Stimulated activated CD4-positive, alpha-beta T cell treated with anti-CD3 and anti-CD28 coated beads, Interleukin-2, amount 100 ng/mL, for 24 hours (primary cell): Measurements from ENCODE around the gene SRRT.
A peak's percentile ranks its signal among the peaks of the same experiment; 100 is the strongest.
"Not testable (repeated sequence)": the region's sequence is repeated elsewhere in the genome, so short reads cannot be mapped to it uniquely, and the experiment has no call there.

ENCODE experiments used
- DNase-seq, 2 donors: peaks; one replicate each; pipeline ENCODE4 v3.0.0-alpha.2; 2020

SRRT gene

DNA sequence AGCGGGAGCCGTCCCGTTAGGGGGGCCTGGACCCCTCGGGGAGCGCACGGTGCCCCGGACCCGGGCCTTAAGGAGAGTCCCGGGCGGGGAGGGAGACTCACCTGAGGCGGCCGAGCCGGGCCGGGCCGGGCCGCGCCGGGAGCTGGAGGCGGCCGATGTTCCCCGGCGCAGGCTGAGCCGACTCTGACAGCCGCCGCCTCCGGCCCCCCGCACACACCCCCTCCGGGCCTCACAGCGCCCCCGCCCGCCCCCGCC lies 20.7 kb downstream of the SRRT start, which contains the start of gene ACHE:
Gene ACHE, minus strand, starts transcription at position 188 of the 255 bp plus-strand sequence. CDS start 1,656 bp downstream, outside the sequence.
- no peak for DNase-seq

DNA sequence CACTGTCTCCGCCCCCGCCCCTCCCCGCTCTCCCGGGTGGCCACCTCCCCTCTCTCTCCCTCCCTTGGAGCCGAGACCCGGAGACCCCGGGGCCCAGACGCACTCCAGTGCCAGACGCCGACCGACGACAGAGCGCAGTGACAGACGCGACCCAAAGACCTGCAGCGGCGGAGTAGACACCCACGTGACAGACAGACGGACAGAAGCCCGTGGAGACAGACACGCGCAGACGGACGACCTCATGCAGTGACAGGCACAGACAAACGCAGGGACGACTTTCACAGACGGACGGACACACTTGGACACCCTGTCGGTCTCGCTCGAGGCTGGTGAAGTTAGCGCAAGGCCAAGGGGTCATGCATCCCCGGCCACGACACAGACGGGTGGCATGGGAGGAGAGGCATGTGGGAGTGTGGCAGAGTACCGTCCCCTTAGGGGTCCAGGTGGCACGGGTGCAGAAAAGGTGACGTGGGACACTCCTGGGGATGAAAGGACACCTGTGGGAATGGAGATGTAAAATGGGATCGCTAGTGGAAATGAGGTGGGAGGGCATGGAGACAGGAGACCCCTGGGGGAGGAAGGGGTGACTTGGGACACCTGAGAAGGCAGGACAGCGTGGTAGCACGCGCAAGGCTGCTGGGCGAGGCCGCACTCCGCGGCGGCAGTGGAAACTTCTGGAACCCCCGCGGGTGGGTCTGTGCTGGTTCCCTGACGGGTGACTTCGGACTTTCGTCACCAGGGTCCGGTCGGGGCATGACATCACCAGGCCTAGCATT lies 21.2 kb downstream of the SRRT start:
- peak in 1 of 2 donors; percentile 48 for DNase-seq

DNA sequence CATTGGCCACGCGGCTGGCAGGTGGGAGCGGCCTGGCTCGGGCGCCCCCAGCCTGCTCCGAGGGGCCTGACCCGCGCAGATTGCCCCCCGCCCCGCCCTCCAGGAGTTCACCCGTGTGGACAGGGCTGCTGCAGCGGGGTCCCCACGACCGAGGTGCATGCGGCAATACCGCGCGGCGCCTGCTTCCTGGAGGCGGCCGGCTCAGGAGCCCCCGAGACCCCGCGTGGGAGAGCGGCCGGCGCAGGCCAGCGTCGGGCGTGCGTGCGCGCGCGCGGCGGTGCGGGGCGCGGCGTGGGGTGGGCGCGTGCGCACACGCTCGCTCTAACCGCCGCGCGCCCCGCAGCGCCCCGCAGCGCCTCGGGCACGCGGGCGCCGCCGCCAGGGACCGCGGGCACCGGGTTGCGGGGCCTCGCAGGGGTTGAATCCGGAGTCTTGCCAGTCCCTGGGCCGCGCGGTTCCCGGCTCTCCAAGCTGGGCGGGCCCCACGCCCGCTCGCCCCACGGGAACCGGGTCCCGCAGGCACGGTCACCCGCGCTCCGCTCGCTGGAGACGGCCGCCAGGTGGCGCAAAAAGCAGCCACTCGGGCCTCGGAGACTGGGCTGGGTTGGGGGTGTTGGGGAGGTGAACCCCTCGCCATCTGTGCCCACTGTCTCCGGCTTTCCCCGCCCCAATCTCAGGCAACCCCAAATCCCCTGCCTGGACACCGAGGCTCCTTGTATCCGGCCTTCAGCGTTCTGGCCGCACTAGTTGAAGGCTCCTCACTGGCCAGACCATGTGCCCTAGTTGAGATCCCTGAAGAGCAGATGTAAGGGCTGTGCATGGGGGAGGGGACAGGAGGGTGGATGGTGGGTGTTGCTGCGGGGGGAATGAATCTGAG lies 22.1 kb downstream of the SRRT start:
- DNase-seq = peak; percentile 62 to 76

DNA sequence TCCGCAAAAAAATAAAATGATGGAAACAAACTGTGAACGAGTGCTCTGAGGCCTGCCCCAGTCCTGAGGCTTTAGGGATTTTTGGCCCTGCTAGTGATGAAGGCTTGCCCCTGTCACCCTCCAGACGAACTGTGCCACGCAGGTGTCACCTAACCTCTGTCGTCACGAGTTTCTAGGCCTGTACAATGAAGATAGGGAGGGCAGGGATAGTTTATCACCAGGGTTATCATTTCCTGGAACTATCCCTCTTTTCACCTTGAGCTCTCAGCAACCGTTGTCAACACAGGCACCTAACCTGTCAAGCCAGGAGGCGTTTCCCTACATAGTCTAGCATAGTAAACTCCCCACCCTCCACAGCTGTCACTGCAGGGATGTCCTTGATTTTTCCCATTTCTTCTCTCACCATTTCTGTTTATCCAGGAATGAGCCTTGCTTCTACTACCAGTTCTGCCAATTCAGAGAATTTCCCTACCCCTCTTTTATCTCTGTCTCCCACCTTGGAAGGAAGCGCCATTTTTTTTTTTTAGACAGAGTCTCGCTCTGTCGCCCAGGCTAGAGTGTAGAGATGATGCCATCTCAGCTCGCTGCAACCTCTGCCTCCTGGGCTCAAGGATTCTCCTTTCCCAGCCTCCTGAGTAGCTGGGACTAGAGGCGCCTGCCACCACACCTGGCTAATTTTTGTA lies 23.0 kb downstream of the SRRT start:
- no peak for DNase-seq

DNA sequence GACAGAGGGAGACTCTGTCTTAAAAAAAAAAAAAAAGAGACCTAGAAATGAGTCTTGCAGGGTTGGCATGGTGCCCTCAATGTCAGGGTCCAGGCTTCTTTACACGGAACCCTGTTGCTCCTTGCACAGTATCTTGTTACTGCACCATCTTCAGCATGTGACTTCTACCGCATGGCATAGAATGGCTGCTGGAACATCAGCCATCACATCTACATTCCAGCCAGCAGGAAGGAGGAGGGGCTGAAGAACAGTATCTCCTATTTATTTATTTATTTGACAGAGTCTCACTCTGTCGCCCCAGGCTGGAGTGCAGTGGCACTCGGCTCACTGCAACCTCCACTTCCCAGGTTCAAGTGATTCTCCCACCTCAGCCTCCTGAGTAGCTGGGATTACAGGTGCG lies 24.5 kb downstream of the SRRT start:
- no peak for DNase-seq

DNA sequence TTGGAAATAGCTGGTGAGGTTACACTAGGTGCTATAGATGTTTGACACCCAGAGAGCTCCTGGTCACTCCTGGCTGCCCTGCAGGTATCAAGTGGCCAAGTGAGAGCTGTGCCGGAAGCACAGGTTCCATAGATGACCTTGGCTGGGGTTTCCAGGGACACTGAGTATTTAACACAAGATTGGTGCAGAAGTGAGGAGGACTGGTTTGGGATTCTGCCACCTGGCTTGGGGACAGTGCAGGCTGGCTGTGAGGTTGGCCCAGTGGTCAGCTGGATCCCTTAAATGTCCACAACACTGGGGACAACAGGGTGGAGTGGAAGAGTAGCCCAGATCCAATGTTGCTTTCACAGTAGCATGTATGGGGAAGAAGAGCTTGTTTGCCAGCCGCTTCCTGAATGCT lies 26.1 kb downstream of the SRRT start:
- DNase-seq = no peak

DNA sequence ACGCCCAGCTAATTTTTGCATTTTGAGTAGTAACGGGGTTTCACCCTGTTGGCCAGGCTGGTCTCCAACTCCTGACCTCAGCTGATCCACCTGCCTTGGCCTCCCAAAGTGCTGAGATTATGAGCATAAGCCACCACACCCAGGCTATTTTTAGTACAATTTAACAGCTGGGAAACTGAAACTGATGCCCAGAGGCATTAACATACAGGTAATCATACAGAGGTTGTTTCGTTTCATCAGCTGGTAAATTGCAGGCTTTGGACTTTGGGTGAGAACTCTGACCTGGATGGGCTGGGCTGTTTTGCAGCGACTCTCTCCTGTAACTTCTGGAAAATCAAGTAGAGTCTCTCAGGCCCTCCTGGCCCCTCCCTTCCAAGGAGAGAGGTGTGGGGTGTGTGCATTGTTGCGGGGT lies 27.0 kb downstream of the SRRT start:
- no peak for DNase-seq

DNA sequence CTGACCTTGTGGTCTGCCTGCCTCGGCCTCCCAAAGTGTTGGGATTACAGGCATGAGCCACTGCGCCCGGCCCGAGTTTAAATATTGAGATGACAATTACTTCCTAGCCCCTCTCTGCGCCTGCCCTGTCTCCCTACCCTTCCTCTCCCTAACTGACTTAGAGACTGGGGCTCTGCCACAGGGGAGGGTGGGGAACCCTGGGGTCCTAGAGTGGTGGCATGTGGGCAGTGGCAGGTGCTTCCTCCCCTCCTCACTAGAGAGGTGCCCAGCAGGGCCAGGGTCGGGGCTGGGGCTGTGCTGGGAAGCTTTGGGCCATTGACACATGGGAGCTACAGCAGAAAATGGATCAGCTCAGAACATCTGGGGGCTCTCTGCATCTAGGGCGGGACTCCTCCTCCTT lies 27.7 kb downstream of the SRRT start:
- DNase-seq = no peak

DNA sequence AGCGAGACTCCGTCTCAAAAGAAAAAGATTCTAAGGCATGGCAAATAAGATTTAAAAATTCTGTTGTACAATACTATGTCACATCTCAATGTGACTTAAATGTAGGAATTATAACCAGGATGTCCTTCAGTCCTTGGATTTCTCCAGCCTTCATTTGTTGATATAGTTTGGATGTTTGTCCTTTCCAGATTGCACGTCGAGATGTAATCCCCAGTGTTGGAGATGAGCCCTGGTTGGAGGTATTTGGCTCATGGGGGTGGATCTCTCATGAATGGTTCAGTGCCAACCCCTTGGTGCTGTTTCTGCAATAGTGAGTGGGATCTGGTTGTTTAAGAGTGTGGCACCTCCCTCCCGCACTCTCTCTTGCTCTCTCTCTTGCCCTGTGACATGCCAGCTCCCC lies 33.6 kb downstream of the SRRT start:
- DNase-seq = no peak

DNA sequence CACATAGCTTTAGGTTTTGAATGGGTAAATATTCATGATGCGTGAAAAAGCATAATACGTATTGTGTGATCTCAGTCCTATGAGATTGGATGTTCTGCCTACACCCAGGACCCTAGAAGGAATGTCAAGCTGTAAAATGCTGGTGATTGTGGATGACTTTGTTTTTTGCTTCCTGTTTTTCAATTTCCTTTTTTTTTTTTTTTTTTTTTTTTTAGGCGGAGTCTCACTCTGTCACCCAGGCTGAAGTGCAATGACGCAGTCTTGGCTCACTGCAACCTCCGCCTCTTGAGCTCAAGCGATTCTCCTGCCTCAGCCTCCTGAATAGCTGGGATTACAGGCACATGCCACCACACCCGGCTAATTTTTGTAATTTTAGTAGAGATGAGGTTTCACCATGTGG lies 35.5 kb downstream of the SRRT start:
- DNase-seq = not testable (repeated sequence)

DNA sequence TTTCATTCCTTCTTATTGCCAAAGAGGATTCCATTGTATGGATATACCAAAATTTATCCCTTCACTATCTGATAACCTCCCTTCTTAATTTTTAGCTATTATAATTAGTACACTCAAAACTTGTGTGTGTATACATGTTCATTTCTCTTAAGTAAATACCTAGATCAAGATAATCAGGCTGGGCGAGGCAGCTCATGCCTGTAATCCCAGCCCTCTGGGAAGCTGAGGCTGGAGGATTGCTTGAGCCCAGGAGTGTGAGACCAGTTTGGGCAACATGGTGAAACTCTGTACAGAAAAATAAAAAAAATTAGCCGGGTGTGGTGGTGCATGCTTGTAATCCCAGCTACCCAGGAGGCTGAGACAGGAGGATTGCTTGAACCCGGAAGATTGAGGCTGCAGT lies 36.6 kb downstream of the SRRT start:
- DNase-seq = no peak

DNA sequence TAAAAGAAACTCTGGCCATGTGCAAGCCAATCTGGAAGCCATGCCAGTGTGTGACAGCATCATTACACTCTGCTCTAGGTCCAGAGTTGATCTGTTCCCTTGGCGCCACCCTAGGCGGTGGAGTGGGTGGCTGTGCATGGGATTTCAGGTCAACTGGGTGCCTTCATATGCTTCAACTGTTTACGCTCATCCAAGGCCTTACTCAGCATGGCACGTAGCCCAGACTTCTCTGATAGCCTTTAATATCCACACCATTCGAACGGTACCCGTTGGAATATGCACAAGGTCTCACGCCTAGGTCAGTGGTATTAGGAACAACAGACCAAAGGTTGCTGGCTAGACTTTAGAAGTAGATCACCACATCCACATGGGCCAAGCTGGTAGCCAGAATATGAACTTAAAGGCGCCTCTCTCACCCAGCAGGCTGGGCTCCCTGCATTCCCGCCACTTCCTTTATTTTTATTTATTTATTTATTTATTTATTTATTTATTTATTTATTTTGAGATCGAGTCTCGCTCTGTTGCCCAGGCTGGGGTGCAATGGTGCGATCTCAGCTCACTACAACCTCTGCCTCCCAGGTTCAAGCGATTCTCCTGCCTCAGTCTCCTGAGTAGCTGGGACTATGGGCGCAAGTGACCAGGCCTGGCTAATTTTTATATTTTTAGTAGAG lies 39.4 kb downstream of the SRRT start:
- no peak for DNase-seq

DNA sequence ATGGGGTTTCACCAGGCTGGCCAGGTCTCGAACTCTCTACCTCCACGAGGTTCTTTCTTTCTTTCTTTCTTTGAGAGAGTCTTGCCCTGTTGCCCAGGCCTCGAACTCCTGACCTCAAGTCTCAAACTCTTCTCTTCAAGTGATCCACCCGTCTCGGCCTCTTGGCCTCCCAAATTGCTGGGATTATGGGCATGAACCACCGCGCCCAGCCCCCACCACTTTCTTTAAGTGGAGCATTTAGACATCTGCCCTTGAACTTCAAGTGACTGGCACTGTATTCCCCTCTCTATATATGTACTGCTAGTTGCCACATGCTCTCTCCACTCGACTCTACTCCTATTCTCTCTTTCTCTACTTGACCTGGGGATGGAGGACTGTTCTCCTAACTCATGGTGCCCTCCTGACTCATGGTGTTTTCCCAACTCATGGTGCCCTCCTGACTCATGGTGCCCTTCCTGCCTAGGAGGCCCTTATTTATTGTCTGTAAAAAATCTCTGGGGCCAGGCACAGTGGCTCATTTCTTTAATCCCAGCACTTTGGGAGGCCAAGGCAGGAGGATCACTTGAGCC lies 40.1 kb downstream of the SRRT start:
- no peak for DNase-seq

DNA sequence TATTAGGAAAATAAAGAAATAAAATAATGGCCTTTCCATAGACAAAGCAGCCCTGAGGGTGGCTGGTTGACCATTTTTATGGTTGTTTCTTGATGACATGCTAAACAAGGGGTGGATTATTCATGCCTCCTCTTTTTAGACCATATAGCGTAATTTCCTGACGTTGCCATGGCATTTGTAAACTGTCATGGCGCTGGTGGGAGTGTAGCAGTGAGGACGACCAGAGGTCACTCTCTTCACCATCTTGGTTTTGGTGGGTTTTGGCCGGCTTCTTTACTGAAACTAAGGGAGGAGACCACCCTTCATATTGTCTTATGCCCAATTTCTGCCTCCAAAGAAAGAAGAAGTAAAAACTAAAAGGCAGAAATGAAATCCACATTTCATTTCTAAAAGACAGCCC lies 44.4 kb downstream of the SRRT start:
- DNase-seq = not testable (repeated sequence)

DNA sequence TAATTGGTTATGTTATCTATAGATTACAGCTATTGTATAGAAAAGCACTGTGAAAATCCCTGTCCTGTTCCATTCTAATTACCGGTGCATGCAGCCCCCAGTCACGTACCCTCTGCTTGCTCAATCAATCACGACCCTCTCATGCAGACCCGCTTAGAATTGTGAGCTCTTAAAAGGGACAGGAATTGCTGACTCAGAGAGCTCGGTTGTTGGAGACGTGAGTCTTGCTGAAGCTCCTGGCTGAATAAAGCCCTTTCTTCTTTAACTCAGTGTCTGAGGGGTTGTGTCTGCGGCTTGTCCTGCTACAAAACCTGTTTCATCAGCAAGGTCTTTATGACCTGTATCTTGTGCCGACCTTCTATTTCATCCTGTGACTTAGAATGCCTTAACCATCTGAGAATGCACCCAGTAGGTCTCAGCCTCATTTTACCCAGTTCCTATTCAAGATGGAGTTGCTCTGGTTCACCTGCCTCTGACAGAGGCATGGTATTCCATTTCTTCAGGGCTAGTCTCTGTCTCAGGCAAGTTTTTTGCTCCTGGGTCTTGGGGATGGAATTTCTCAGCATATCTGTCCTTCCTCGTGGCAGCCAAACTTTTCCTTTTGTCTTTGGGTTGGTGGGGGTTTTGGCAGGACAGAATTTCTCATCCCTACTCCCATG lies 45.0 kb downstream of the SRRT start:
- DNase-seq = not testable (repeated sequence)

DNA sequence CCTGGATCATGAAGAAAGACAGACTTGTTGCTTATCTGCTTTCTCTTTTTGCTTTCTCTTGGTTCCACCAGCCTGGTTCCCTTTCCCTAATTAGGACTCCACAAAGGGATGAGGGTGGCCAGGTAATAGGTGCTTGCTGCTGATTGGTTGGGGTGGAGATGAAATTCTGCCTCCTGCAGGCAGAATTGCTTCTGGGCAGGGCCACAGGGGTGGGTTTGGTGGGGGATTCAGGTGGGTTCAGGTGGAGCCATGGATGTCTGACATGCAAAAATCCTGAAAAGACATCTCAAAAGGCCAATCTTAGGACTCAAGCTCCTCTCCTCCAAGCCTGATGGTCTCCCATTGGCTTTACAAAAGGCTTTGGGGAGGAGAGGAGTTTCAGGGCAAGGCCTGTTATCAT lies 46.1 kb downstream of the SRRT start:
- no peak for DNase-seq

DNA sequence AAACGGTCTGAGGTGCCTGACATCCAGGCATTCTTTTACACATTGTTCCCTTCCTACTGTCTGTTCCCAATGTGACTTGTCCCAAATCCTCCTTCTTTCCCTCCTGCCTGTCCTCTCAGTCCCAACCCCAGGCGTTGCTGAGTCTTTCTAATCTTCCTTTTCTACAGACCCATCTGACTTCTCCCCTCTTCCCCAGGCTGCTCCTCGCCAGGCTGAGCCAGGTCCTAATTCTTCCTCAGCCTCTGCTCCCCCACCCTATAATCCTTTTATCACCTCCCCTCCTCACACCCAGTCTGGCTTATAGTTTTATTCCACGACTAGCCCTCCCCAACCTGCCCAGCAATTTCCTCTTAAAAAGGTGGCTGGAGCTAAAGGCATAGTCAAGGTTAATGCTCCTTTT lies 48.7 kb downstream of the SRRT start:
- DNase-seq = not testable (repeated sequence)

DNA sequence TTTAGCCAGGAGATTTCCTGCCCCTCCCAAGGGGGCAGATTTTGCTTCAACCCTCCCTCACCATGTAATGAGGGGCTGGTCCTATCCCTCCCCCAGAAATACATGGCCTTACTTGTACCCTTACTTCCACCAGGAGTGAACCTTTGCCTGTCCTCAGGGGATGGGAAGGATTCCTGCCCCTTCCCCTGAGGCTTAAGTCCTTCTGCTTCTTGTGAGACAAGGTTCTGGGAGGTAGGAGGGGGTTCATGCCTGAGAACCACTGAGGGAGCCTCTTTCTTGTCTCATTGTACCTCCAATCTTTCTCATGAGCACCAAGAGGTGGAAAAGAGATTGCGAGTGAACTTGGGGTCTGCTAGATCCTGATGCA lies 54.9 kb downstream of the SRRT start:
- no peak for DNase-seq

DNA sequence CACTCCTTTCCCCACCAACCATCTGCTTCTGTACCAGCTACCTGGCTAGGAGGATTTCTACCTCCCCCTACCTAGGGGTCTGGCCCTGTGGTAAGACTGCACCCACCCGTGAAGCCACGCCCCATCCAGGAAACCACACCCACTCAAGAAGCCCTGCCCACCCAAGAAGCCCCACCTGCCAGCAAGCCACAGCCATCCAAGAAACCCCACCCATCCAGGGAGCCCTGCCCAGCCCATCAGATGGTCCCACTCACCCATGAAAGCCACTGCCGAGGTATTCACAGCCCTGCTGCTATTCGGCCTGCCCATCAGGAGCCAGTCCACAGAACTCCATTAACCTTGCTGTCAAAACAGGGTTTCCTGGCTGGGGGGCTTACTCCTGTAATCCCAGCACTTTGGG lies 58.8 kb downstream of the SRRT start:
- no peak for DNase-seq

DNA sequence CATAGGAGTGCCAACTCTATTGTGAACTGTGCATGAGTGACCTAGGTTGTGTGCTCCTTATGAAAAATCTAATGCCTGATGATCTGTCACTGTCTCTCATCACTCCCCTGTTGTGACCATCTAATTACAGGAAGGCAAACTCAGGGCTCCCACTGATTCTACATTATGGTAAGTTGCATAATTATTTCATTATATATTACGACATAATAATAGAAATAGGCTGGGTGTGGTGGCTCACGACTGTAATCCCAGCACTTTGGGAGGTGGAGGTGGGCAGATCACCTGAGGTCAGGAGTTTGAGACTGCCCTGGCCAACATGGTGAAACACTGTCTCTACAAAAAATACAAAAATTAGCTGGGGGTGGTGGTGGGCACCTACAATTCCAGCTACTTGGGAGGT lies 60.5 kb downstream of the SRRT start:
- not testable (repeated sequence) for DNase-seq

DNA sequence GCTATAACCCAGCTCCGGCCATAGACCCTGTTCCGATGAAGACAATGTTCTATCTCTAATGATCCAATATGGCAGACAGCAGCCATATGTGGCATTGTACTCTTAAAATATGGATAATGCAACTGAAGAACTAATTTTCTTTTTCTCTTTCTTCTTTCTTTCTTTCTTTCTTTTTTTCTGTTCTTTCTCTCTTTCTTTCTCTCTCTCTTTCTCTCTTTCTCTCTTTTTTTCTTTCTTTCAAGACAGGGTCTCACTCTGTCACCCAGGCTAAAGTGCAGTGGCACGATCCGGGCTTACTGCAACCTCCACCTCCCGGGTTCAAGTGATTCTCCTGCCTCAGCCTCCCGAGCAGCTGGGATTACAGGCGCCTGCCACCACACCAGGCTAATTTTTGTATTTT lies 61.3 kb downstream of the SRRT start:
- not testable (repeated sequence) for DNase-seq
